Measurements from ENCODE around the gene SBF2.

DNA sequence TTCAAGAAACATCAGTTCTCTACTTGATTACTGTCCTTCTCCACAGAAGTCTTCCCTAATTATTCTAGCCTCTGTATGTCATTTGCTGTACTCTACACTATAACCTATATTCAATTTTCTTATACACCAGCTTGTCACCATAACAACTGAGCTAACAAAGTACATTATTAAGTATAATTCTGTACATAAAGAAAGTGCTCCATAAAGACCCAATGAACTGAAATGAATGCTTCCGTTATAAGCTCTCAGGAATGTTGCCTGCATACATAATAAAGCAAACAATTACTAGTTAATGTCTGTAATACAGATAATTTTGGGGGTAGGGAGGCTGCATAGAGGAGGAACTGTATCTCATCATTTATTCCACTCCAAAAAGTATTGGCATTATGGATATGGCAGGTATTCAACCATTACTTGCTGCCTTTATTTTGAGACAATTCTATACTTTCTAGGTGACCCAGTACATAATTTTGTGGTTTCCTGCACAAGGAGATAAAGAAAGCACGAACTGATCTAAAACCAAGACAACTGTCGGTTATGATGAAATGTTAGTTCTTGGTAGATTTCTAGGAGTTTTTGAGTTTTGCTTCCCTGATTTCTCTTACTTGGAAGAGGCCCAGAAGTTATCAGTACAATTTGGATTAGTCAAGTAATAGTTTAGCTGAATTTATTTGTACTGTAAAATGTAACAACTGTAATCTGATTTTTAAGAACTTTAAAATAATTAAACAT, 202.5 kb downstream of the SBF2 start:
- TF ChIP-seq EZH2phosphoT487 (IDR thresholded peaks at IDR 0.05; ENCODE audit: borderline replicate concordance, low read length) = no peak
- TF ChIP-seq, protein P1, sequence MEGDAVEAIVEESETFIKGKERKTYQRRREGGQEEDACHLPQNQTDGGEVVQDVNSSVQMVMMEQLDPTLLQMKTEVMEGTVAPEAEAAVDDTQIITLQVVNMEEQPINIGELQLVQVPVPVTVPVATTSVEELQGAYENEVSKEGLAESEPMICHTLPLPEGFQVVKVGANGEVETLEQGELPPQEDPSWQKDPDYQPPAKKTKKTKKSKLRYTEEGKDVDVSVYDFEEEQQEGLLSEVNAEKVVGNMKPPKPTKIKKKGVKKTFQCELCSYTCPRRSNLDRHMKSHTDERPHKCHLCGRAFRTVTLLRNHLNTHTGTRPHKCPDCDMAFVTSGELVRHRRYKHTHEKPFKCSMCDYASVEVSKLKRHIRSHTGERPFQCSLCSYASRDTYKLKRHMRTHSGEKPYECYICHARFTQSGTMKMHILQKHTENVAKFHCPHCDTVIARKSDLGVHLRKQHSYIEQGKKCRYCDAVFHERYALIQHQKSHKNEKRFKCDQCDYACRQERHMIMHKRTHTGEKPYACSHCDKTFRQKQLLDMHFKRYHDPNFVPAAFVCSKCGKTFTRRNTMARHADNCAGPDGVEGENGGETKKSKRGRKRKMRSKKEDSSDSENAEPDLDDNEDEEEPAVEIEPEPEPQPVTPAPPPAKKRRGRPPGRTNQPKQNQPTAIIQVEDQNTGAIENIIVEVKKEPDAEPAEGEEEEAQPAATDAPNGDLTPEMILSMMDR (conservative IDR thresholded peaks at IDR 0.05; ENCODE audit: low read depth, low read length) = no peak
- TF ChIP-seq EZH2 (IDR thresholded peaks at IDR 0.05; ENCODE audit: low read length, unreplicated experiment) = no peak
